Cortex of kidney (tissue), 1 donor: Measurements from ENCODE around the gene SLC35G4.
"Not testable (repeated sequence)": the region's sequence is repeated elsewhere in the genome, so short reads cannot be mapped to it uniquely, and the experiment has no call there.

Experiments used
- DNase-seq: peaks from one replicate; lab custom pipeline; 2025; lab: John Stamatoyannopoulos, UW

The SLC35G4 gene

DNA sequence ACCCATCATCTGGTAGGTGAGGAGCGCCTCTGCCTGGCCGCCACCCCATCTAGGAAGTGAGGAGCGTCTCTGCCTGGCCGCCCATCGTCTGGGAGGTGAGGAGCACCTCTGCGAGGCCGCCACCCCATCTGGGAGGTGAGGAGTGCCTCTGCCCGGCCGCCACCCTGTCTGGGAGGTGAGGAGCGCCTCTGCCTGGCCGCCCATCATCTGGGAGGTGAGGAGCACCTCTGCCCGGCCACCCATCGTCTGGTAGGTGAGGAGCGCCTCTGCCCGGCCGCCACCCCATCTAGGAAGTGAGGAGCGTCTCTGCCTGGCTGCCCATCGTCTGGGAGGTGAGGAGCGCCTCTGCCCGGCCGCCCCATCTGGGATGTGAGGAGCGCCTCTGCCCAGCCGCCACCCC, 4.2 kb downstream of the SLC35G4 start:
- not testable (repeated sequence) for DNase-seq

DNA sequence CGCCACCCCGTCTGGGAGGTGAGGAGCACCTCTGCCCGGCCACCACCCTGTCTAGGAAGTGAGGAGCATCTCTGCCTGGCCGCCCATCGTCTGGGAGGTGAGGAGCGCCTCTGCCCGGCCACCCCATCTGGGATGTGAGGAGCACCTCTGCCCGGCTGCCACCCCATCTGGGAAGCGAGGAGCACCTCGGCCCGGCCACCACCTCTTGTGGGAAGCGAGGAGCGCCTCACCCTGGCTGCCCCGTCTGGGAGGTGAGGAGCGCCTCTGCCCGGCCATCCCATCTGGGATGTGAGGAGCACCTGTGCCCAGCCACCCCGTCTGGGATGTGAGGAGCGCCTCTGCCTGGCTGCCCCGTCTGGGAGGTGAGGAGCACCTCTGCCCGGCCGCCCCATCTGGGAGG, 4.6 kb downstream of the SLC35G4 start:
- not testable (repeated sequence) for DNase-seq

- DNase-seq, result not testable (repeated sequence)
Measured at GRCh38 chr18:11614981-11615380, 5.6 kb downstream of the SLC35G4 start.

- not testable (repeated sequence) for DNase-seq
Measured at GRCh38 chr18:11647310-11647709, 37.9 kb downstream of the SLC35G4 start.

GRCh38 chr18:11647804-11648203, 38.4 kb downstream of the SLC35G4 start:
- DNase-seq, result not testable (repeated sequence)

DNA sequence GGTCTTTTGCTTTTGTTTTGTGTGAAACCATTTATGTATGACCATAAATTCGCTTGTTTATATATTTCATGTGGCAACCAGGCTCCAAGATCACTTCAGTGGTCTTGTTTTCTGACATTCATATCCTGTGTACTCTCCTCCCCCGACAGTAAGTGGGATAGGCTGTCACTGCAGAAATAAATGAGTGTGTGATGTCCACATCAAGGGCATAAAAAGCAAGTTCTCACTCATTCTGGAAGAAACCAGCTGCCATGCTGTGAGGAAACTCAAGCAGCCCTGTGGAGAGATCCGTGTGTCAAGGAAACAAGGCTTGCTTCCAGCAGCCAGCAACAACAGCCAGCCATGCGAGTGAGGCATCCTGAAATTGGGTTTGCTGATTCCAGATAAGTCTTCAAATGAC, 40.4 kb downstream of the SLC35G4 start:
- DNase-seq, result no peak

DNA sequence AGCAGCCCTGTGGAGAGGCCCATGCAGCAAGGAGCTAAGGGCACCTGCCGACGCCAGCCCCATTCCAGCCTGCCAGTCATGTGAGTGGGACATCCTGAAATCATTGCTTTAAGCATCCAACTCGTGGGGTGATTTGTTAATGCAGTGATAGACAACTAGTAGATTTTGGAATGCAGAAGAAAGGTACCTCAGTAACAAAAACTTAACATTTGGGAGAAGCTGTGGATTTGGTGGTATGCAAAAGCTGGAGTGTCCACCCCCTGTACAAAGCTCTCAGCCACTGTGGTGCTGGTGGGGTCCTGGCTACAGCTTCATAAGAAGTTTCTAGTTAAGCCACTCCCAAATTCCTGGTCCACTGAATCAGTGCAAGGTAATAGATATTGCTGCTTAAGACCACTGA, 42.5 kb downstream of the SLC35G4 start:
- no peak for DNase-seq

DNA sequence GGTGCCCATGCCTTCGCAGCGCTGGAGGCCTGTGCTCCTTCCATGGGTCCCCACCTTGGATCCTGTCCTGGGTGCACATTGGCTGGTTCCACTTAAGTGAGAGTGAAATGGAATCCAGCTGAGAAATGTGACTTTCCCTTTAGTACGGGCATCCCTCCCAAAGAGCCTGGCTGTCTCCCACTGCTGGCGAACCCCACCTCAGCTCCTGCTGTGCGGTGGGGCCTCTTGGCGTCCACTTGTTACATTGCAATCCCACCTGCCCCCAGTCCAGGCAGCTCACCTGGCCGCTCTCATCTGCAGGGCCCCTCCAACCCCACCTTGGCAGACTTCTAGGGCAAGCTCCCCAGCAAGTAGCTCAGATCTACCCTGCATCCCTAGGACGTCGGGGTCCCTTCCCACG, 44.1 kb downstream of the SLC35G4 start:
- DNase-seq, result no peak

- no peak for DNase-seq
Measured at GRCh38 chr18:11654736-11655605, 45.6 kb downstream of the SLC35G4 start.

GRCh38 chr18:11655606-11655932, 46.2 kb downstream of the SLC35G4 start:
- DNase-seq, result no peak

DNA sequence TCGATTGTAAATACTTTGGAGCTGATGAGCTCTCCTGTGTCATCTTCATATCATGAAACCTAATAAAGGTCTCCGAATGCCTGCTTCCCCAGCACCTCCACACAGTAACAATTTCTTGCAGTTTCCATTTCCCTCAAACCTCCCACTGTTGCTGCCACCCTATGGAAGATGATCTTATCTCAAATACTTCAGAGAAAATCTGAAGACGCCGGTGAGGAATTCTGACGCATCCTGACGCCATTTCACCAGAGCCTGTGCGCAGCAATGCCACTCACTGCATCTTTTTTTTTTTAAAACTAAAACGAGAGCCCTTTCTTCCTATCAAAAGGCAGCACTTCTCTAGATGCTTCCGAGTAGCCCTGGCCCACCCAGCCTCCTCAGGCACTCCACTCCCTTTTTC, 47.8 kb downstream of the SLC35G4 start:
- no peak for DNase-seq

DNA sequence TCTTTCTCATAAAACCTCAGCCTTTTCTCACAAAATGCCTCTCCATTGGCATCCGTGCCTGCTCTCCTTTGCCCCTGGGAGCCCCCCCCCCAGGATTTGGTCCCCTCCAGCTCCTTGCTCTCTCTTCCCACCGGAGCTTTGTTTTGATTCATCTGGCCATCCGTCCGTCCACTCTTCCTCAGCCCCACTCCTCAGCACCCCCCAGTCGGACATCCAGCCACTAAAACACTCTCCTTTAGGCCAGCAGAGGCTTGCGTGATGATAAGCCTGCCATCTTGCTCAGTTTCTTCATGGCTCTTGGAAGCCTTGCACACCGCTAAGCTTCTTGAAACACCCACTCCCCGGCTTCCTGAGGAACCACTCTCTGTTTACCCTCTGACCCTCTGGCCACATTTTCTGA, 48.2 kb downstream of the SLC35G4 start:
- DNase-seq, result no peak

DNA sequence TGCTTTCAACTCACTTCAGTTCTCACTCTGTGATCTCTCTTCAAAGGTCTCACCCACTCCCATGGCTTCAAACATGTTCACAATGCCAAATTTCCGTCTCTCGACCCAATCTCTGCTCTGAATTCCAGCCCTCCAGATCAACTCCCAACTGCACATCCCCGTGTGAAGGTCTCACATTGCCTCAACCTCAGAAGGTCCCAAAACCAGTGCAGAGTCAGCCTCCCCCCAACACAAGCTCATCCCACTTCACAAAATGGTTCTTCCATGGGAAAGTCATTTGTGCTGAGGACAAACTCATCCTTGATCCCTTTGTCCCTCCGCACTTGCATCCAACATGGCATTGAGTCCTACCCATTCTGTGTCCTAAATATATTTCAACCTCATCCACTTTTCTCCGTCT, 48.6 kb downstream of the SLC35G4 start:
- DNase-seq, result no peak

- no peak for DNase-seq
Measured at GRCh38 chr18:11658989-11659388, 49.6 kb downstream of the SLC35G4 start.
